ENCODE results near the gene SLC39A13. TPM values are rescaled to one million over a fixed set of nuclear protein-coding genes. Genes with fewer than 3 reads are reported as not detected.

SLC39A13 gene
- total and polyA plus RNA-seq, 2 of the 4 experiments (the other 2 are of a cell fraction): 32.4 to 144 TPM

DNA sequence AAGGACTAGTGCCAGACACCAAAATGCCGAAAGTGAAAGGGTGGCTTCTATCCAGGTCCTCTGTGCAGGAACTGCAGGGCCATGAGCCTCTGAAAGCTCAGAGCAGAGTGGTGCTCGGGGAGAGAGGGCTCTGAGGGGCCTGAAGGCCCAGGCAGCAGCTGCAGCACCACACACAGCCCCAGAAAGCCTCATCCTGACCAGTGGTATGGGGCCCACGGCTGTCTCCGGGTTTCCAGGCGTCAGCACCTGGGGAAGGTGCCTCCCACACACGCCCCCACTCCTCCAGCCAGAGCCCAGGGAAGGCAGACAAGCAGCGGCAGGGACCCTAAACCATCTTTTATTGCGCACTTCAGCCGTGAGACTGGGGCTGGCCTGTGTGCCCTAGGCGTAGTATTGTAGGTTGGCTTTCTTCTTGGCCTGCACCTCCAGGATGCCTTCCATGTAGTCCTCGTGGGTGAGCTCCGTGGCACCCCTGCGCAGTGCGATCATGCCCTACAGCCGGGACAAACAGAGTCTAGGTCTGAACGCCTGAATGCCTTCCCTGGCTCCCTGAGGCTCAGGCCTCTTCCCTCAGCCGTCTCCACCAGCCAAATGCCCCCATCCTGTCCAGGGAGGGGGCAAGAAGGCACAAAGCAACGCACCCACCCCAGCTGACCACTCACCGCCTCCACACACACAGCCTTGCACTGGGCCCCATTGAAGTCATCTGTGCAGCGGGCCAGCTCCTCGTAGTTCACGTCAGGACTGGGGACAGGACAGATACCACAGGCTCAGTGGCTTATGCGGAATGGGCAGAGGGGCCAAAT lies 10.3 kb downstream of the SLC39A13 start:
- no peaks in the 10 kb centered on the region for H3K27me3 ChIP-seq (ENCODE audit: control insufficient read depth, insufficient read depth, low read length)
- intact Hi-C loops (cut with micrococcal nuclease): no loop called here
- no peak overlapping the region for H3K4me2 ChIP-seq (ENCODE audit: low read depth, low read length)
- BruUV-seq (replicated peaks): no TSS peak
- no peak overlapping the region for H2AFZ ChIP-seq (replicated peaks; ENCODE audit: low read length, poor library complexity)
- H4K8ac ChIP-seq (ENCODE audit: low read depth in 2 of 2, low read length in 2 of 2): peak overlapping the region in 1 of 2 experiments; percentile 22; a peak in 3 of 4 replicates
- WGBS, 2 experiments (ENCODE audit: extremely low coverage in 2 of 2, insufficient read length in 1 of 2): 92% methylated on average over 7 of the region's 23 CpGs; no CpG with 5 or more reads in 1 of the 2 experiments
- no peak overlapping the region for H3K23ac ChIP-seq (ENCODE audit: low read depth, low read length)
- no peak overlapping the region; the same call in 2 of the 3 replicates for H2BK15ac ChIP-seq (ENCODE audit: low read depth, low read length)
- H4K91ac ChIP-seq (ENCODE audit: insufficient read depth, low read depth, low read length): no peak overlapping the region
- H3K36me3 ChIP-seq (ENCODE audit: control insufficient read depth, insufficient read depth, low read length): peaks cover 72% of the 10 kb centered on the region
- no peak overlapping the region for H2BK120ac ChIP-seq (ENCODE audit: low read depth, low read length)
- no peak overlapping the region for H3K4me3 ChIP-seq (ENCODE audit: insufficient read depth, low read depth, low read length)
- H2AK5ac ChIP-seq (ENCODE audit: low read depth, low read length): peak overlapping the region; percentile 14; the same call in 1 of the 2 replicates
- DNase-seq (no peak), ATAC-seq (ENCODE audit: low read depth) (no peak)
- H3K56ac ChIP-seq (ENCODE audit: extremely low read depth, insufficient read depth, low read length): no peak overlapping the region
- H3K4ac ChIP-seq (ENCODE audit: low read depth, low read length): peak overlapping the region; percentile 30; the same call in 1 of the 2 replicates
- TF ChIP-seq POLR2A (IDR thresholded peaks at IDR 0.05; ENCODE audit: low read depth, low read length): 0 out of 2 replicates have a peak, but pooled peaks have one; percentile 8
- TF ChIP-seq, protein P1, sequence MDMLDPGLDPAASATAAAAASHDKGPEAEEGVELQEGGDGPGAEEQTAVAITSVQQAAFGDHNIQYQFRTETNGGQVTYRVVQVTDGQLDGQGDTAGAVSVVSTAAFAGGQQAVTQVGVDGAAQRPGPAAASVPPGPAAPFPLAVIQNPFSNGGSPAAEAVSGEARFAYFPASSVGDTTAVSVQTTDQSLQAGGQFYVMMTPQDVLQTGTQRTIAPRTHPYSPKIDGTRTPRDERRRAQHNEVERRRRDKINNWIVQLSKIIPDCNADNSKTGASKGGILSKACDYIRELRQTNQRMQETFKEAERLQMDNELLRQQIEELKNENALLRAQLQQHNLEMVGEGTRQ (IDR thresholded peaks at IDR 0.05; ENCODE audit: low read depth, low read length): no peak
- H3K79me1 ChIP-seq (ENCODE audit: low read depth in 1 of 2, low read length in 2 of 2): peaks cover 30 to 69% of the 10 kb centered on the region in 2 experiments; a peak in 3 of 4 replicates
- H3K9me1 ChIP-seq (ENCODE audit: insufficient read depth, low read length): peaks cover 6% of the 10 kb centered on the region; the same call in 1 of the 2 replicates
- peaks cover 35% of the 10 kb centered on the region for H3K4me1 ChIP-seq (ENCODE audit: control insufficient read depth, insufficient read depth, low read length)
- H4K20me1 ChIP-seq (ENCODE audit: insufficient read depth, low read length): peaks cover 7% of the 10 kb centered on the region; the same call in 1 of the 2 replicates
- no peaks in the 10 kb centered on the region for H3K9me3 ChIP-seq (ENCODE audit: control insufficient read depth, insufficient read depth, low read length)
- H3K14ac ChIP-seq (replicated peaks; ENCODE audit: low read depth, low read length): no peak overlapping the region
- H3K9ac ChIP-seq (ENCODE audit: low read depth, low read length): no peak overlapping the region
- H4K5ac ChIP-seq (ENCODE audit: low read depth, low read length): 0 out of 2 replicates have a peak overlapping the region, but pooled peaks have one; percentile 19
- no peak overlapping the region for H2AK9ac ChIP-seq (replicated peaks; ENCODE audit: low read depth, low read length, poor library complexity)
- H3K27ac ChIP-seq (ENCODE audit: insufficient read depth, low read length): peak overlapping the region; percentile 30; the same call in 1 of the 2 replicates
- no peak overlapping the region for H3K18ac ChIP-seq (ENCODE audit: low read depth, low read length)
- H2BK20ac ChIP-seq (ENCODE audit: low read depth, low read length): no peak overlapping the region
- dilution Hi-C loops (cut with HindIII; ENCODE audit: low sequenced_read_pairs, unreplicated experiment): no loop called here
- in situ Hi-C loops (cut with MboI; ENCODE audit: low sequenced_read_pairs): no loop called here
- ChIA-PET POLR2A (ENCODE audit: unreplicated experiment) (no interaction called here), CTCF (no interaction called here)
- H2BK5ac ChIP-seq (ENCODE audit: low read depth, low read length, poor library complexity, severe bottlenecking): no peak overlapping the region

Measured in IMR-90 (cell line).